ELF-1 (cell line): Measurements from ENCODE around the gene PRR29.

Experiments
- DNase-seq: peaks from one replicate; pipeline ENCODE4 v3.0.0-alpha.2; 2016; ENCODE audit warnings: low read depth, low spot score

Gene PRR29

DNA sequence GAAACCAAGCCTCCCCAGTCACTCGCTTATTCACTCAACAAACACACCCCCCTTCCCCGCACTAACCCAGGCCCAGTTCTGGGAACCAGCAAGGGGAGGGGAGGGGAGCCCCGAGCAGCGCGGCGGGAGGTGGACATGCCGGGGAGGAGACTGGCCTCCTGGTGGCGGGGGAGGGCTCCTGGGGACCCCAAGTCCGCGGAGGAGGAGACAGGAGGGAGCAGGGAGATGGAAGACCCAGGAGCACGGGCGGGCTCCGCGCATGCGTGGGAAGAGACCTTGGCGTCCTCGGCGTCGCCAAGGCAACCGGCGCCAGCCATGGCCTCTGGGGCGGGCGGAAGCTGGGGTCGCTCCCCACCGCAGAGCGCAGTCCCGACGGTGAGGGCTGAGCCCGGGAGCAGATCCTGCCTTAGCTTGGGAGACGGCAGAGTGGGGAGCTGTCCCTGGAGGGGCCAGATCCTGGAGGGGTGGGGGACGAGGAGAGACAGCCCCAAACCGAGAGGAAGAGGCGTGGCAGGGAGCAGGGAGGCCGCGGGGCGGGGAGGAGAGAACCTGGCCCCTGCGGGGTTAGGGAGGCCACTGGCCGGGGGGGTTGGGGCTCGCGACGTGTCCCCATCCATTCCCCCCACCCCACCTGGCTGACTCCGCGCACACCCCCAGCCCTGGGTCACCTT lies at the start of gene PRR29:
TSS of gene PRR29 (plus strand) at position 302 of the 671 bp plus-strand sequence. CDS start at position 316, 14 bp downstream.
- peak; percentile 82 for DNase-seq

- no peak for DNase-seq
Observed at GRCh38 chr17:63948521-63948920, 49.6 kb upstream of the PRR29 start.

DNA sequence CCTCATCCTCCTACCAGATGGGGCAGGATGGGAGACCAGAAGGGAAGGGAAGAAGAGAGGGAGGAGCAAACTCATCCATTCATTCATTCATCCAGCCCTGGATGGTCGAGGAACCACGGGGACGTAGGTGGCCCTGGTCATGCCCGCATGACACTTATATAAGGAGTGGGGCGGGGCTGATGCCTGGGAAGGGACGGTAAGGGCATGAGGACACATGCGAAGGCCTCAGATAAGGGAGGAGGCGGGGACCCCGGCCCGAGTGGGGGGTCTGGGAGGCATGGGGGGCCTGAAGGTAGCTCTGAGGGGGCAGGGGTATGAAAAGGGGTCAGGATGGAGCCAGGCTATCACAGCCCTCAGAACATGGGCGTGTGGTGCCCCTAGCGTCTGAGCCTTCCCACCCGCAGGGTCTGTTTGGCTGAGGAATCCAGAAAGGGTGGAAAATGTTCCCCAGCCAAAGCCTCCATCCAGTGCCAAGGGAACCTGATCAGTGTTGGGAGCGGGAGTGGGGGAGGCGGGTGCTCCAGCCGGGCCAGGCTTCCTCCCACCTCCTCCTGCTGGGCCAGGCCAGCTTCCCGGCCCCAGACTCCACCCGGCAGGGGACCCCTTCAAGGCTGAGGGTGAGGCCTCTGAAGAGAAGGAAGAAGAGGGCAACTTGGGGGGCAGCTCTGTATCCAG lies 48.4 kb upstream of the PRR29 start:
- no peak for DNase-seq

- peak; percentile 59 for DNase-seq
Observed at GRCh38 chr17:63950940-63951907, 46.9 kb upstream of the PRR29 start.

- no peak for DNase-seq
Observed at GRCh38 chr17:63954402-63955063, 43.6 kb upstream of the PRR29 start.

DNA sequence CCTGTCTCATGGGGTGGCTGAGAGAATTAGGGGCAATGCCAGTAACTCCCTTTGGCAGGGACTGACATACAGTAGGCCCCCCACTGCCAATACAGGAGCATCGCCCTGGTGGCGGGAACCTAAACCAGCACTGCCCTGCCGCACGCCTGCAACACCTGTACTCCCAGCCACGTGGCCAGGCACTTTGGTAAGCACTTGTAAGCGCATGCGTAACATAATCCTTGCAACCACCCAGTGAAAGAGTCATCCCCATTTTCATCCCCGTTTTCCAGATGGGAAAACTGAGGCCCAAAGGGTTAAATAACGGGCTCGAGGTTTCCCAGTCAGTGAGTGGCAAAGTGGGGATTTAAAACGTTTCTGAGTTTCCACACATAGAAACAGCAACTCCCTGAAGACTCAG lies 42.9 kb upstream of the PRR29 start:
- DNase-seq = no peak

DNA sequence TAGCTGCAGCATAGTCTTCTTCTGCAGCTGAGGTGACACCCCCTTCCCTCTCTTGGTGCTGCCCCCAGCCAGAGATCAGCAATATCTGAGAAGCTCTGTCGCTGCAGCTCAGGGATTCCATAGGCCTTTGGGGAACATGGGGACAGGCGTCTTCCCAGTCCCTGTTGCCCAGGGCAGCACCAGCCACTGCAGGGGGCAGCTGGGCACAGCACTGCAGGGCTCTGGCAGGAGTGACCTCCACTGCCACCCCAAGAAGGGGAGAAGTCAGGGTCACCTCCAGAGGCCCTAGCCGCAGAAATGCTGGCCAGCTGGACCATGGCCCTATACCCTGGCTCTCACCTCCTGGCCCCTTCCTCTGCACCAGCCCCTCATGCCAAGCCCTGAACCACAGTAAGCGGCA lies 42.4 kb upstream of the PRR29 start:
- DNase-seq = no peak

GRCh38 chr17:63956296-63956920 lies 41.7 kb upstream of the PRR29 start:
- DNase-seq = no peak

DNA sequence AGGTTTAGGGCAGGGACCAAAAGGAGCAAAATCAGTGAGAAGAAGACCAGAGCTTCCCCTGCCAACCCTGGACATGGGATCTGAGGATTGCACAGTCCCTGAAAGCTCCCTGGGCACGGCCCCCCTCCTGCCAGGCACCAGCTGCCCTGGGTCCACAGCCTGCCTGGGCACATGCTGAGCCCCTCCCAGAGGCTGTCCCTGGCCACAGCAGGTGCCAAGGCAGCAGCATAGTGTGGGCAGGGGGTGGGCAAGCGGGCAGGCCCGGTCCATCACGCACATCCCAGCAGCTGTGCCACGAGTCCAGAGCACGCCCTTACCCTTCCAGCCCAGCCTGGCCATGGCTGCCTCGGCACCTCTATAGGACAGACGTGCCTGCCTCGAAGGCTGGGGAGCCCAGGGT lies 38.1 kb upstream of the PRR29 start:
- no peak for DNase-seq

- peak; percentile 63 for DNase-seq
Observed at GRCh38 chr17:63960430-63960829, 37.7 kb upstream of the PRR29 start.

DNA sequence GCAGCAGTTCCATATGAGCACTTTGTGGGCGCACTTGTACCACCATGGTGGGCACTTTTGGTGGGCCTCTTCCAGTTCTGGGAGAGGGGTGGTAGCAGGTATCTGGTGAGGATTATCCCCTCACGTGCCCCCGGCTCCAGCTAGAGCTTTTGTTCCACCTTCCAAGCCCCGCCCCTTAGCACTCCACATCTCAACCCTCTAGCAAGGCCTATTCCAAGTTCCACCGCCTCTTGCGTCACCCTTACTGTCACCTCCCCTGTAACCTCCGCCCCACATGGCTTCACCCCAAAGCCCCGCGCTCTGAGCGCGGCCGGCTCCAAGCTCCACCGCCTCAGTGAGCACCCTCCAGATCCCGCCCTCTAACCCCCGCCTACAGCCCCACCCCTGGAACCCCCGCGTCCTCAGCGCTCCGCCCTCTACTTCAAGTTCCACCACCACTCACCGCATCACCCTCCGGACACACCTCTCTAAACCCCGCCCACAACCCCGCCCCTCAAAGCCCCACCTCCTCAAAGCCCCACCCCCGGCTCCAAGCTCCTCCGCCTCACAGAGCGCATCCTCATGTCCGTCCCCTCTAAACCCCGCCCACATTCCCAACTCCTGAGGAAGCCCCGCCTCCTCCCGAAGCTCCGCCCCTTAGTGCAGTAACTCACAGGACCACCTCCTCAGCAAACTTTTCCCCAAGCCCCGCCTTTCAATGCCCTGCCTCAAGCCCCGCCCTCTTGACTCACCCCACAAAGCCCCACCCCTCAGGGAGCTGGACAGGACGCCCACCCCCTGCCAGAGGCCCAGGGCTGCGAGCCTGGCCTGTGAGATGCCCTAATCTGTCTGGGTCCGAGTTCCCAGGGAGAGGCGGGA lies 36.6 kb upstream of the PRR29 start:
- peak; percentile 98 for DNase-seq

- DNase-seq = no peak
Observed at GRCh38 chr17:63962298-63962744, 35.8 kb upstream of the PRR29 start.

- no peak for DNase-seq
Observed at GRCh38 chr17:63963123-63963522, 35.0 kb upstream of the PRR29 start.

- DNase-seq = no peak
Observed at GRCh38 chr17:63966646-63967264, 31.4 kb upstream of the PRR29 start.

DNA sequence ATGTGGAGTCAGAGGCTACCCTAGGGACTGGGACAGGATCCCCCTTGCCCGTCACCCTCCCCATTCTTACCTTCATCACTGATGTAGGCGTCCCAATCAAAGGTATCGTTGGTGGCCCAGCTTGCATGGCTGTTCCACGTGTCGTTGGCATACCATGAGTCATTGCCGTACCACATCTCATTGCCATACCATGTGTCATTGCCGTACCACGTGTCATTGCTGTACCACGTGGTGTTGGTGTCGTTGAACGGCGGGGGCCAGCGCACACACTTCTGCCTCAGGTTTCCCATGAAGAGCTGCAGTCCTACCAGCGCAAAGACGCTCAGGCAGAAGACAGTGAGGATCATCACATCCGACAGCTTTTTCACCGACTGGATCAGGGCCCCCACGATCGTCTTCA lies 30.2 kb upstream of the PRR29 start:
- DNase-seq = no peak

- no peak for DNase-seq
Observed at GRCh38 chr17:63969278-63969677, 28.9 kb upstream of the PRR29 start.

DNA sequence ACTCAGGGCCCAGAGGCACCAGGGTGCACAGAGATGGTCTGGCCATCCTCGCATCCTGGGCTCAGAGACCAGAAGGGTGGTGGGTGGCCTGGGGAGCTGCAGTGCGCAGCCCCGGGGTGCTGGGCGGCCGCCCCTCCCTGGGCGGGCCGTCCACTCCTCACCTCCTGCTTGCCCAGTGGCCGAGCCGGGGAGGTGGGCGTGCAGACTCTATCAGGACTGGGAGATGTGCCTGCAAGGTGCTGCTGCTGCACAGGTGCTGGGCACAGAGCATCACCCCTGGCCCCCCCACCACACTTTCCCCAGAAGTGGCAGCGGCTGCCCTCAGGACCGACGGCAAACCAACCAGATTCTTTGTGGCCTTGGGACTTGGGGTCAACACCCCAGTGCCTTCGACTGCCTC lies 25.4 kb upstream of the PRR29 start, which contains the start of gene SCN4A:
TSS of gene SCN4A (minus strand) at position 123 of the 400 bp plus-strand sequence. CDS start at position 46, 77 bp downstream.
- no peak for DNase-seq

GRCh38 chr17:63973247-63973646 lies 24.9 kb upstream of the PRR29 start:
- no peak for DNase-seq

GRCh38 chr17:63973930-63974593 lies 24.1 kb upstream of the PRR29 start:
- DNase-seq = no peak
